HG02642 (cell line): ENCODE data around the gene IGDCC3.
A peak's percentile ranks its signal among the peaks of the same experiment; 100 is the strongest.

Experiments used
- ATAC-seq: cut with Tn5 transposase; IDR thresholded peaks from one replicate; pipeline ENCODE4 v1.9.1; 2021; ENCODE audit warnings: mild to moderate bottlenecking; ENCODE audit not compliant: unreplicated experiment, poor library complexity

The IGDCC3 gene

DNA sequence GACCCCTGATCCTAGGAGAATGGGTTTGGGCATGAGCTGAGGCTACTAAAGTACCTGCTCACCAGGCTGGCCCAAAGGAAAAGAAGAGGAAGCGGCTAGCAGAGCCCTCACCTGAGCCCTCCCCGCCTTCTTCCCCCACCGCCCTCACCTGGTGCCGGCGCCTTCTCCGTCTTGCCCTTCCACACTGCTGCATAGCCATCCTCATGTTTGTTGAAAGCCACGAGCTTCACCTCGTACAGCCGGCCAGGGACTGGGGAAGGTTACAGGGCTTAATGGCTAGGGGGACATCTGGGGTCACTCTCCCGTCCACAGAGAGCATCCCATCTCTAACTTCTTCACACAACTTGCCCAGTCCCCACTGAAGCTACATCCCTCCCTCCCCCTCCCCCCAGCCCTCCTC, 13.9 kb upstream of the IGDCC3 start:
- no peak for ATAC-seq

DNA sequence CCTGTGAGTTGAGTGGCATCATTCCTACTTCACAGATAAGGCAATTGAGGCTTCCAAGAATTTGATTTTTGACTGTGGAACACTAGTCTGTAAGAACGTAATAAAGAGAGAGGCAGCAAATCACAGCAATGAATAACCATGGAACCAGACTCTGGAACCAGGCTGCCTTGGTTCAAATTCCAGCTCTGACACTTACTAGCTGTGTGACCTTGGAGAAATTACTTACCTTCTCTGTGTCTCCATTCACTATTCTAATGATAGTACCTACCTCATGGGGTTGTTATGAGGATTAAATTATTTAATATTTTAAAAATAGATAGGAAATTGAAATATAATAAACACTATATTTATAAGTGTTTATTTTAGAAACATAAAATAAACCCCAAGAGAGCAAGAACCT, 12.6 kb upstream of the IGDCC3 start:
- no peak for ATAC-seq

DNA sequence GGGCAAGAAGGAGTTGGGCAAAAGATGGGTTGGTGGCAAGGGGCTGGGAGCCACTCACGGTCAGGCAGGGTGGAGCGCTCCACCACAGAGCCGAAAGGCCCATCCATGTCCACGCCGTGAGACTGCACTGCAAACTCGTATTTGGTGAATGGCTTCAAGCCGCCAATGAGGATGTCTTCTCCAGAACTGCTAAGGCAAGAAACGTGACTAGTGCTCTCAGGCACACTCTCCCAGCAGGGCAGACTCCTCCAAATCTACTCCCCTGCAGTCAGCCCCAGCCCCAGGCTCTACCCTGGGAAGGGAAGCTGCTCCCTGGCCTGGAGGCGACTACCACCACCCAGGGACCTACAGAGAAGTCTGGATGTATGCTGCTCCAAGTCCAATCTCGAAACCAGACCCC, 11.4 kb upstream of the IGDCC3 start:
- no peak for ATAC-seq

DNA sequence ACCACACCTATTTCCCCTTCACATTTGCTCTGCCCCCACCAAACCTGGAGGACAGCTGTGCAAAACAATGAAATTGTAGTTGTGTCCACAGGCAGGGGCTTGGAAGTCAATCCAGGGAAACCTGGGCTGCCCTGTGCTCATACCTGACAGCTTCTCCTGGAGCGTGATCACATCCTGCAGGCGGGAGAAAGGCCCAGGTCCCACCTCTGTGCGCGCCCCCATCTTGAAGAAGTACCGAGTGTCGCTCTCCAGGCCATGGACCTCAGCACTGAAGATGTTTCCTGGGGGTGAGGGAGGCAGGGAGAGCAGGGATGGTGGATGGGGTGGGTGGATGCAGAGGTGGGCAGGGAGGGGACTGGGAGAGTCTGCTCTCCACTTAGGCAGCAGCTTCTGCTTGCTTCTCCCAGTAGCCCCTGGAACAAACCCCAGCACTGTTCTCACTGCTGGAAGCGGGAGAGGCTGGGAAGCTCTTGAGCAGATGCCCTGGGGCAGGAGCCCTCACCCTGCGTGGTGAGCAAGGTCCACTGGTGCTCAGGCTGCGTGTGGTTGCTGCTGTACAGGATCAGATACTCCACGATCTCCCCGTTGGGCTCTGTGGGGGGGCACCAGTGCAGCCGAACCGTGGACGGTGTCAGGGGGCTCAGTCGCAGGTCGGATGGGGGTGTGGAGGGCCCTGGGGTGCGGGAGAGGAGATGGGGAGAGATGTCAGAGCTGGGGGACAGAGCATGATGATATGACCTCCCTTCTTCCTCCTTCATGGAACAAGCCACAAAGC, 10.7 kb upstream of the IGDCC3 start:
- no peak for ATAC-seq

DNA sequence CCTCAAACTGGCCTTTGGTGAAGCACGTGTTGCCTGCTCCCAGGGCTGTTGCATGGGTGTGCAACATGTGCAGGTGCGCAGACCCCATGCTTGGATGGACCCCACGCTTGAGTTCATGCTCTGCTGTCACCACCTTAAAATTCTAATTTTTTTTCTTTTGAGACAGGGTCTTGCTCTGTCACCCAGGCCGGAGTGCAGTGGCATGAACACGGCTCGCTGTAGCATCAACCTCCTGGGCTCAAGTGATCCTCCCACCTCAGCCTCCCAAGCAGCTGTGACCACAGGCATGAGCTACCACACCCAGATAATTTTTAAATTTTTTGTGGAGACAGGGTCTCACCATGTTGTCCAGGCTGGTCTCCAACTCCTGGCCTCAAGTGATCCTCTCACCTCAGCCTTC, 9.1 kb upstream of the IGDCC3 start:
- ATAC-seq, result no peak

DNA sequence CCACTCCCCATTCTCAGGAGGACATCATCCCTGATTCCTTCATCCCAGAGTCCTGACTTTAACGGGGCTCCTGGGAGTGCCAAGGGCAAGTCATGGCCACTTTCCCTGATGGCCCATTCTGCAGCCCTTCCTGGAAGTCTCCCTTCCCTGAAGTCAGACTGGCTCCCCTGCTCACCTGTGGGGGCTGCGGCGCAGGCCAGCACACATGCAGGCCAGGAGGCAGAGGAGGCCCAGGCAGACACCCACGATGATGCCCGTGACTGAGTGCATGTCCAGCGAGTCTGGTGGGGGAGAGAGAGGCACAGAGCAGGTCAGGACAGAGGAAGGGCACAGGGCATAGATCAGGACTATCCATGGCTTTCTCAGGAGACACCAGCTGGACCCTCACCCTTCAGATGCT, 8.6 kb upstream of the IGDCC3 start:
- no peak for ATAC-seq

DNA sequence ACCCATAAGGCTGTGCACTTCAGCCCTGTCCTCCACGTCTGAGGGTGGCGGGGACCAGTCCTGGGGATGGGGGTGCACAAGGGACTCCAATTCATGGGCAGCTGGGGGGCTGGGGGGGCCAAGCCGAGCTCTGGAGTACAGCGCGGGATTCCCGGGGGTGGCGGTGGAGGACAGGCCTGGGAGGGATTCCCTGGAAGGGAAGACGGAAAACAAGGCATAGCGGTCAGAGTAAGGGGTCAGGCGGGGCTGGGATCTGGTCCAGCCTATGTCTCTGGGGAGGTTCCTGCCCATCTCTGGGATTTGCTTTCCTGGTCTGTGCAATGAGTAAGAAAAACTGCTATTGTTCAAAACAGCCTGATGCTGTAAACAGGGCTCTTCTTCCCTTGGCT, 8.1 kb upstream of the IGDCC3 start:
- ATAC-seq, result no peak

DNA sequence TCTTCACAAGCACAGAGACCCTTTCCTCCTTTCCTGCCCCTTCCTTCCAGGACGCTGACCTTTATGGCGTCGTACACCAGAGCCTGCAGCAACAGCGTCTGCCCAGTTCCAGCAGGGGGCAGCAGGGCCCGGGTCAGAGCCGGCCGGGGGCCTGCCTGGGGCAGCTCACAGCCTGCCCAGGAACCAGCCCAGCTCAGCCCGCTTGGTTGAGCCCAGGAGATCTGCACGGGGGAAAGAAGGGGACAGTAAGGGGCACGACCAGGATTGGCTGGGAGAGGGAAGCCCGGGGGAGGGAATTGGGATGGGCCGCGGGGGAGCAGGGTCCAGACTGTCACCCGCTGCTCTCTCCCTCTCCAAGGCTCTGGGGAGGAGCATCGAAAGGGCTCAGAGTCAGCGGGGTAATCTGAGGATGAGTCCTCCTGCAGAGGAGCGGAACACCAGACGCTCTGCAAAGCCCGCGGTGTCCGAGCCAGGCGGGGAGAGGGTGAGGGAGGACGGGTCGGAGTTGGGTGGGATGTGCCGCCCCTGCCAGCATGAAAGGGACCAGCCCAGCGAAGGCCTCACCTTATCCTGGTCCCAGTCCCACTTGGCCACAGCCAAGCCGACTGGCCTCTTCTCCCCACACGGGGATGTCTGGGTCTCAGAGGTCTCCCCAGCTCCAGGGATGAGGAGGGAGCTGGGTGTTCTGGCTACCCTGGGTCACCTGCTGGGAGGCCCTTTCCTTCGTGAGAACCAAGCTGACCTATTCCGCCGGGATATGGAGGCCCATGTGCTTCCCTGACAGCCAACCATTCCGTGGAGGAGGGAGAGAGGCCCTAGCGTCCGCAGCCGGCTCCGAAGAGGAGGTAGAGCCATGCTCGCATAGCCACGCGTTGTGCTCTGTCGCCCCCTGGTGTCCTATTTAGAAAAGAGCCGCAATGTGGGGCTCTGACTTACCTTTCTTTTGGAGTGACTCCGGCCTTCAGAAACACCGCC, 7.4 kb upstream of the IGDCC3 start:
- peak; percentile 65 for ATAC-seq

DNA sequence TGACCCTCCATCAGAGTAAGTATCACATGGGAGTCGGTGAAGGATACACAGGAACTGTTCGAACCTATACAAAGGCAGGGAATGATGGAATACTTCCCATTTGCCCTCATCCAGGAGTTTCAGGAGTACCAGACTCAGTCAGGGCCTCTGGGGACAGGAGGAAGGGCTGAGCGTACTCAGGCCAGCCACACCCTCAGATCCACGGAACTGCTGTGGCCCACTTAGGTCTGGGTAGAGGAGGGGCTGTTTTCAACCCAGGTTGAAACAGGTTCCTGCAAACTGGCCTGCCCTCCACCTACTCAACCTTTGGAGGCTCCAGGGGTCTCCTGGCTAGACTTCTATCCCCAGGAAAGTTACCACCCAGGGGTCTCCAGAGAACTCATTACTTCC, 6.7 kb upstream of the IGDCC3 start:
- ATAC-seq, result no peak

DNA sequence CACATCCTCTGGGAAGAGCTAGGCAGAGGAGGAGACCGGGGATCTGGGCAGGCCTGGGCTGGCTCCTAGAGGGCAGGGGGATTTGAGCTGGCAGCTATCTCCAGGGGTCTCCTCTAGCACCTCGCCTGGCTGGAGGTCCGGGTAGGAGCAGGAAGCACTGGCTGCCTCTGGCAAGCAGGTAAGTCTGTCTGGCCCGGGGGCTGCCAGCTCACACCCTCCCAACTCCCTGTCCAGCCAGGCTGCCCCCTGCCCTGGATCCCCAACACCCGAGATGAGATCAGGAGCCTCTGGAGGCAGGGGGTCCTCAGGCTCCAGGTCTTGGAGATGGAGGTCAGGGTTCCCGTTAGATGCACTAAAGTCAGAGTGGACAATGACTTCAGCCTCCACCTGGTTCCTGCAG, 6.2 kb upstream of the IGDCC3 start:
- no peak for ATAC-seq

DNA sequence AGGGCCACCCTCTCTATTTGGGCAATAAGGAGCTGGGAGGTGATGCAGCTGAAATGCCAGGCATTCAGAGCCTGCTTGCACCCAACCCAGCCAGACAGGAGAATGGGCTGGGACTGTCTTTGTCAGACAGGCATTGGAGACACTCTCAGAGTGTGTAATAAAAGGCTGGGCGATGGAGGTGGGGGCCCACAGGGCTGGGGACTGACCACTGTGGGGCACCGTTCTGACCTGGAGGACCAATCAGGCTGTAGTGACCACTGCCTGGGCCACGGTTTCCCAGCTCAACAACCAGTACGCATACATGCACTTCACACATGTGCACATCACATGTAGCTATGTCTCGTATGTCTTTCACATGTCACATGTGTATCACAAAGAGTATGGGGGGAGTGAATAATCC, 5.7 kb upstream of the IGDCC3 start:
- ATAC-seq, result no peak

DNA sequence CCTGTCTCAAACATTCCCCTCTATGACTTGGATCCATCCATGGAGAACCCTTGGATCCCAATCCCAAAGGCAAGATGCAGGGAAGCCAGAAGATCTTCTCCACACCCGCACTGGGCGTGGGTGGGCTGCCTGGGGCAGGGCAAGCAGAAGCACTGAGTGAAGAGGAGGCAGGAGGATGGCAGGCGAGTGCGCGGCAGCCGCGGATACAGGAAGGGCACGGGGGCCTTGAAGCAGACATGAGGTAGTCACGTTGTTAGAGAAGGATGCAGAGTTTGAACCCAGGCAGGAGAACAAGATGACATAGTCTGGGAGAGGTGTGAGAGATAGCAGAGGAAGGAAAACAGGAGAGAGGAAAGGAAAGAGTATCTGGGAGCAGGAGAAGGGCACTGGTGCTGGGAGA, 5.1 kb upstream of the IGDCC3 start:
- no peak for ATAC-seq

DNA sequence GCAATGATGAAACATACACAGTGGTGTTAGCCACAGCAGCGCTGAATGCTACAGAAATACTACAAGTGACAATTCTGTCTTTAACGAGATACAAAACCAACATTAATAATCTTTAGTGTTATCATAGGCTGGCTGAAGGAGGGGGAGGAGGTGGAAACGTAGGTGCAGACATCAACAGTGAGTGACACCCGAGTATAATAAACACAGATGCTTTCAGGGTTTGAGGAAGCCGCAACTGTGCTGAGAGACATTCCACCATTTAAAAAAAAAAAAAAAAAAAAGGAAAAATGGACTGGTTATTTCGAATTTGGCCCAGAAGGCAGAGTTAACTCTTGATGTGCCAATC, 4.3 kb upstream of the IGDCC3 start:
- no peak for ATAC-seq

DNA sequence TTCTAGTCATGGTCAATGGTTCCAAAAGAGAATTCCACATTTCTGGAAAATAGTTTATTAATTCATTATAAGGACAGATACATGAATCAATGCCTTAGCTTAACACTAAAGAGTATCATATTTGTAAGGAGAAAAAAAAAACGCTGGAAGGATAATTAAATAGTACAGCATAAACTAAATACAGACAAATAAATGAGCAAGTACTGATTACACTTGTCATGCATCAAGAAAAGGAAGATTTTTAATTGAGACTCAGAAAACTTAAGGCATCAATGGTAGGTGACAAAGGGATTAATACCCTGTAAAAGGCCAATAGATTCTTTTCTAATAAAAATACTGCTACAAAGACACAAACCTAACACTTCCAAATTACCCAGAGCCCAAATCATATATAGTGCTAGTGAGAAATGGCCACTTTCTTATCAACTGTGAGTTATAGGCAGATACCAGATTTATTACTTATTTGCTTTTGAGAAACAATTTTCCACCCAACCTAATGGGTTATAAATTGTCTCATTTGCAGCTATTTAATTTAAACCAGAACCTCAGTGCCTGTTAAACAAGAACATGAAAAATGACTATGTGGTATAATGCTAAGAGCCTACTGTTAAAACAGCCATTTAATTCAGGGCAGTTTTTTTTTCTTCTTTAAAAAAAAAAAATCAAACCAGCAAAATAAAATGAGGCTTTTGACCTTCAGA, 3.8 kb upstream of the IGDCC3 start:
- no peak for ATAC-seq

DNA sequence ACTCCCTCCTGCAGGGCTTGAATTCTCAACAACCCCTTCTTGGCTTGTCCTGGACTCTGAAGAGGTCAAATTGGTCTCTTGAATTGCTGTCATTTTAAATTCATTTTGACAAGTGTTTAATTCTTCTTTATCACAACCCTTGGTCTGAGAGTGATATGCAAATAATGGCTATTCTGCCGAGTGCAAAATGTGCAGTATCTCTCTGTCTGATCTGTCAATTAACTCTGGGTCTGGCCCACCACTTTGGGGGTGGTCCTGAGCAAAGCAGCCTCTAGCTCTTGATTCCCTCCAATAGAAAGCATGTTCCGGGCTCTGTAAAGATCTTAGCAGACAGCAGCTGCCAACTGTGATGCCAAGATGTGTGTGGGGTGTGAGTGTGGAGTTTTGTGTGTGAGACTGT, 2.2 kb upstream of the IGDCC3 start:
- ATAC-seq, result no peak

DNA sequence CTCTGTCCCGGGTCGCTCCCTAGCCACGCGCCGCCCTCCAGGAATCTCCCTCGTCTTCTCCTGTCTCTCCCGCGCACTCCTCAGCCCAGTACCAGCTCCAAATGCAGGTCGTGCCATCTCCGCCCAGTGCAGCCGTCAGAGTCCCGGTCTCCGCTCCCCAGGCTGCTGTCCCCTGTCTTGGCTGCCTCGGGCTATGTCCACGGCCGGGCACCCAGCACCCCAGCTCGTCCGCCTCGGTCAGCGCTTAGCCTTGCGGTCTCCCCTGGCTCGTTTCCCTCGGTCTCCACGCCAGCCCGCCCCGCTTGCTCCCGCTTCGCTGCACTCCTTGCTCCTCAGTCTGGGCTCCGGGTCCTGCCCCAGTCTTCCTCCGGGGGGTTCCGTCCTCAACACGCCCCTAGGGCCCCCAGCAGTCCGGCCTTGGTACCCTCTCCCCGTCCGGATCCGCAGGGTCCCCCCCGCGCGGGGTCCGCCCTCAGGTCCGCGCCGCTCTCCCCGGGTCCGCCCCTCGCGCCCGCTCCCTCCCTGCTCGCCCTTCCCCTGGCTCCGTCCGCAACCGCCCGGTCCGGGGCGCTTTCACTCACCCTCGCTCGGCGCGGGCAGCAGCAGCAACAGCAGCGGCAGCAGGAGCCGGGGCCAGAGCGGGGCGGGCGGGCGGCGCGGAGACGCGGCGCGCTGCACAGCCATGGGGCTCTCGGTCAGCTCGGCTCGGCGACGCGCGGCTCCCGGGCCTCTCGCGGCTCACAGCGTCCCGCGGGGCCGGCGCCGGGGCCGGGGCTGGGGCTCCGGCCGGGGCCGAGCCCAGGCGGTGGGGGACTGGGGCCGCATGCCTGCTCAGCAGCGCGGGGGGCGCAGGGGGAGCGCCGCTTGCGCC, 462 bp downstream of the IGDCC3 start:
- ATAC-seq, result no peak

DNA sequence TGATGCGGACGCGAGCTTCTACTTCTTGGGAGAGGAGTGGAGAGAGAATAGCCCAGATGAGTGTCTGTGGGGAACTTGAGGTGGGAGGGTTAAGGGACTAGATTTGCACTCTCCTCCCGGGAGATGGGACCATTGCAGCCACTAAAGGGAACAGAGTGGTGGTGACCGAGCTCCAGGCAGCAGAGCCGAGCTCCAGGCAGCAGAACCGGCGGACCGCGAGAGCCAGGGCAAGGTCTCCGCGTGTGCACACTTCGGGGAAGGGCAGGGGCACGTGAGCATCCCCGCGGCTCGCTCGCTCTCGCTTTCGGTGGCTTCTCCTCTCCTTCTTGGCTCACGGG, 1.1 kb downstream of the IGDCC3 start:
- no peak for ATAC-seq

DNA sequence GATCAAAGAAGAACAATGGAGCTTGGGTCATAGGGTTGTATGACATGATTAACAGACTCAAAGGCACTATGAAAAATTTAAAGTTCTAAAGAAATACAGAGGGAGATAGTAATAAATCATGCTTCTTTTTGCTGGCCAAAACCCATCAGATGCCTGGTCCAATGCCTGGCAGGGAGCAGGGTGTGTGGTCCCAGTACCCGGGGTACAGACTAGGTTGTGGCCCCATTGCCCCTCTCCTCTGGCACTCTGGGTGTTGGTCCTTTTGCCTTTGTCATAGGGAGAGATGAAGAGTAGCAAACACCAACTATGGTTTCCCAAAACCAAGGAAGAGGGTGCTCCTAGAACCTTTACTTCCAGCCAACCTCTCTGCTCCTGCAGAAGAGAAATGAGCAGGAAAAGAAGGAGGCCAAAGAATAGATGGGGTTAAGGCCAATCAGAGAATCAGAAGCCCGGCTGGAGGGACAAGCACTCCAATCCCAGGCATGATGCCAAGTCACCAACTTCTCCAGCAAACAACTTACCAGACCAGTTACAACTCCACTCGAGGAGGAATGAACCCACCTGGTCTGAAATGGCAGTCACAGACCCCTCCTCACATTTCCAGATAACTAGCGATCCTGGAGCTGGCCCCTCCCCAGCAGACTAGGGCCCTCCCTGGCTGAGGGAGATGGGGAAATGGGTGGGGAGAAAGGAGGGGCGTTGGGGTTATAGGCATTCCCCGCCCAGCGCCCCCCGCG, 1.8 kb downstream of the IGDCC3 start:
- ATAC-seq, result no peak

DNA sequence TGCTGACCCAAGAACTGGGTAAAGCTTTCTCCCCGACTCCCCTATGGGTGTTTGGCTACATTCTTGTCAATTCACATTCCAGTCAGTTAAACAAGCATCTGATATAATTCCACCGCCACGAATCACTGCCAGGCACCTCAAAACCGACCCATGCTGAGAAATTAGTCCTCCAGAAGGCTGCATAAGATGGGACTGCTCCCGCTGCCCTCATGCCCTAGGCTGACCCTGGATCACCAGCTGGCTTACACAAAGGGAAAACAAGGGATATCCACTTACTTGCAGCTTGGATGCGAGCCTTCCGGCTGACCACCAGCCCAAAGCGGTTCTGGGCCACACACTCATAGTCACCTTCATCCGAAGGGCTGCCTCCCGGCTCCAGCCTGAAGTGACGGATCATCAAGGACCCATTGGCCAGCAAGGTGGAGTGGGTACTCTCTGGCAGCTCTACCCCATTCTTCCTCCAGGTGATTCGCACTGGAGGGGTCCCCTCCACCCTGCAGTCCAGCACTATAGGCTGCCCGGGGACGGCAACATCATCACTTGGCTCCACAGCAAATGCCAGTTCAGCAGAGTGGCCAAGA, 2.9 kb downstream of the IGDCC3 start:
- no peak for ATAC-seq
